Loucy (cell line): ENCODE data around the gene HOXD8.
A peak's percentile ranks its signal among the peaks of the same experiment; 100 is the strongest.

ENCODE experiments used
- H2AFZ ChIP-seq: fragments of 200-600 bp; sonication (generic); 2 replicates; pipeline ENCODE4 v1.6.0; 2016; ENCODE audit warnings: antibody characterized with exemption, mild to moderate bottlenecking, low read length, moderate library complexity
- H3F3A ChIP-seq: fragments of 200-600 bp; 2 replicates; pipeline ENCODE4 v1.6.0; 2016; ENCODE audit warnings: antibody characterized with exemption, low read depth, mild to moderate bottlenecking
- H3K27me3 ChIP-seq: fragments of 200-600 bp; sonication (generic); 2 replicates; pipeline ENCODE4 v1.6.1; 2014; ENCODE audit warnings: low read length, mild to moderate bottlenecking; ENCODE audit not compliant: insufficient read depth, poor library complexity, severe bottlenecking
- H3K36me3 ChIP-seq: fragments of 200-600 bp; sonication (generic); 2 replicates; pipeline ENCODE4 v1.6.1; 2016; ENCODE audit warnings: low read length; ENCODE audit not compliant: insufficient read depth
- H3K4me1 ChIP-seq: fragments of 200-600 bp; sonication (generic); 2 replicates; pipeline ENCODE4 v1.5.1; 2014; ENCODE audit warnings: low read length, mild to moderate bottlenecking; ENCODE audit not compliant: insufficient read depth, poor library complexity, severe bottlenecking
- H3K4me2 ChIP-seq: fragments of 200-600 bp; sonication (generic); 2 replicates; pipeline ENCODE4 v1.6.0; 2014; ENCODE audit warnings: antibody characterized with exemption, low read length, low read depth, mild to moderate bottlenecking; ENCODE audit not compliant: poor library complexity, severe bottlenecking
- H3K4me3 ChIP-seq: fragments of 200-600 bp; sonication (generic); 2 replicates; pipeline ENCODE4 v1.5.1; 2014; ENCODE audit warnings: low read length, mild to moderate bottlenecking, mixed read lengths; ENCODE audit not compliant: poor library complexity, severe bottlenecking
- H3K79me2 ChIP-seq: fragments of 200-600 bp; sonication (generic); 2 replicates; pipeline ENCODE4 v1.6.1; 2014; ENCODE audit warnings: low read length; ENCODE audit not compliant: insufficient read depth
- H3K9ac ChIP-seq: fragments of 200-600 bp; sonication (generic); 2 replicates; pipeline ENCODE4 v1.6.0; 2014; ENCODE audit warnings: mild to moderate bottlenecking, low read depth, low read length, moderate library complexity; ENCODE audit not compliant: poor library complexity, severe bottlenecking
- H3K9me2 ChIP-seq: fragments of 200-600 bp; sonication (generic); replicated peaks from 2 replicates; pipeline ENCODE4 v1.6.1; 2016; ENCODE audit warnings: low read depth, low read length, mixed read lengths
- H3K9me3 ChIP-seq: fragments of 200-600 bp; sonication (generic); 2 replicates; pipeline ENCODE4 v1.6.1; 2014; ENCODE audit warnings: mild to moderate bottlenecking, antibody characterized with exemption, low read length, low read depth; ENCODE audit not compliant: insufficient read depth
- H4K20me1 ChIP-seq: fragments of 200-600 bp; sonication (generic); 2 replicates; pipeline ENCODE4 v1.6.0; 2014; ENCODE audit warnings: antibody characterized with exemption, low read length, mild to moderate bottlenecking; ENCODE audit not compliant: insufficient read depth, poor library complexity, severe bottlenecking
- EZH2phosphoT487 ChIP-seq: fragments of 200-600 bp; IDR thresholded peaks from 2 replicates; pipeline ENCODE4 v1.6.1; 2018; ENCODE audit warnings: antibody characterized with exemption, mild to moderate bottlenecking, moderate library complexity, borderline replicate concordance
- TF ChIP-seq, protein P1 (sequence below): fragments of 200-600 bp; sonication (generic); conservative IDR thresholded peaks from 2 replicates; pipeline ENCODE4 v1.5.1; 2014; ENCODE audit warnings: mild to moderate bottlenecking, antibody characterized with exemption, low read length

Gene HOXD8

DNA sequence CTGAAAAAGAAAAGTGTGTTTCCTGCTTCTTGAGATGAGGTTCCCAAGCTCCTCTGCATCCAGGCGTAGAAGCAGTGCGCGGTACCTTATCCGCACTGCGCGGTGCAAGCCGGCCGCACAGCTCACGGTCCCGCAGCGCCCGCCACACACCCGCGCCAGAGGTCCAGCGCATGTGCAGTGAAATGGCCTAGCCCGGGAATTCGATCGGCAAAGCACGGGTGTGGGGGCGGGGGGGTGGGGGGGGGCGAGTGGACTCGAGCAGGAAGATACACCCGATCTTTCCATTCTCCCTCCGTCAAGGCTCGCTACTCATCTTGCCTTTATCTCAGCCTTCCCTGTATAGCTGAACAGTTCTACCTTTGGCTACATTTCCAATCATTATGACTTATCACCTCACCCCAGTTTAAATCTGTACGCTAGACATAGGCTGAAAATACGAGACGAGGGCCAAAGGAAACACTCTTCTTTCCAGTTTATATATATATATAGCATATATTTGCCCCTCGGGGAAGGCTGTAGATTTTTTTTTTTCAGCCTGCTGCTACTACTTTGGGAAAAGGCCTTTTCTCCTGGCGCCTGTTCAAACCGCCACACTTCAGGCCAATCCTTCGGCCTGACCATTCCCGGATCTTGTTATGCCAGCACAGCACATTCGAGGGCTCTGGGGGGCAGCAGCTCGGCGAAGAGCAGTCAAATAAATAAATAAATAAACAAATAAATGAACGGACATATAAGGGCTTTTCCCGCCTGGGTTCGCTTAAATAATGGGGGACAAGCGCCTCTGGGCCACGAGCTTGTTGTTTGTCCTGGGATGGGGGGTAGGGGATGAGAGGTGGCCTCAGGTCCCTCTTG lies 10.4 kb downstream of the HOXD8 start:
- no peaks in the 10 kb centered on the region for H3K27me3 ChIP-seq
- H3K9ac ChIP-seq: peak overlapping the region; percentile 67
- peaks cover 12% of the 10 kb centered on the region for H3K4me1 ChIP-seq
- H3K9me3 ChIP-seq: no peaks in the 10 kb centered on the region
- peak overlapping the region; percentile 81 for H3K4me2 ChIP-seq
- H3K79me2 ChIP-seq: no peaks in the 10 kb centered on the region
- peak overlapping the region; percentile 76 for H3K4me3 ChIP-seq
- H3F3A ChIP-seq: no peaks in the 10 kb centered on the region
- H2AFZ ChIP-seq: peak overlapping the region; percentile 96
- no peaks in the 10 kb centered on the region for H4K20me1 ChIP-seq
- TF ChIP-seq, protein P1, sequence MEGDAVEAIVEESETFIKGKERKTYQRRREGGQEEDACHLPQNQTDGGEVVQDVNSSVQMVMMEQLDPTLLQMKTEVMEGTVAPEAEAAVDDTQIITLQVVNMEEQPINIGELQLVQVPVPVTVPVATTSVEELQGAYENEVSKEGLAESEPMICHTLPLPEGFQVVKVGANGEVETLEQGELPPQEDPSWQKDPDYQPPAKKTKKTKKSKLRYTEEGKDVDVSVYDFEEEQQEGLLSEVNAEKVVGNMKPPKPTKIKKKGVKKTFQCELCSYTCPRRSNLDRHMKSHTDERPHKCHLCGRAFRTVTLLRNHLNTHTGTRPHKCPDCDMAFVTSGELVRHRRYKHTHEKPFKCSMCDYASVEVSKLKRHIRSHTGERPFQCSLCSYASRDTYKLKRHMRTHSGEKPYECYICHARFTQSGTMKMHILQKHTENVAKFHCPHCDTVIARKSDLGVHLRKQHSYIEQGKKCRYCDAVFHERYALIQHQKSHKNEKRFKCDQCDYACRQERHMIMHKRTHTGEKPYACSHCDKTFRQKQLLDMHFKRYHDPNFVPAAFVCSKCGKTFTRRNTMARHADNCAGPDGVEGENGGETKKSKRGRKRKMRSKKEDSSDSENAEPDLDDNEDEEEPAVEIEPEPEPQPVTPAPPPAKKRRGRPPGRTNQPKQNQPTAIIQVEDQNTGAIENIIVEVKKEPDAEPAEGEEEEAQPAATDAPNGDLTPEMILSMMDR: no peak
- no peak for TF ChIP-seq EZH2phosphoT487
- H3K9me2 ChIP-seq: no peaks in the 10 kb centered on the region
- no peaks in the 10 kb centered on the region for H3K36me3 ChIP-seq

DNA sequence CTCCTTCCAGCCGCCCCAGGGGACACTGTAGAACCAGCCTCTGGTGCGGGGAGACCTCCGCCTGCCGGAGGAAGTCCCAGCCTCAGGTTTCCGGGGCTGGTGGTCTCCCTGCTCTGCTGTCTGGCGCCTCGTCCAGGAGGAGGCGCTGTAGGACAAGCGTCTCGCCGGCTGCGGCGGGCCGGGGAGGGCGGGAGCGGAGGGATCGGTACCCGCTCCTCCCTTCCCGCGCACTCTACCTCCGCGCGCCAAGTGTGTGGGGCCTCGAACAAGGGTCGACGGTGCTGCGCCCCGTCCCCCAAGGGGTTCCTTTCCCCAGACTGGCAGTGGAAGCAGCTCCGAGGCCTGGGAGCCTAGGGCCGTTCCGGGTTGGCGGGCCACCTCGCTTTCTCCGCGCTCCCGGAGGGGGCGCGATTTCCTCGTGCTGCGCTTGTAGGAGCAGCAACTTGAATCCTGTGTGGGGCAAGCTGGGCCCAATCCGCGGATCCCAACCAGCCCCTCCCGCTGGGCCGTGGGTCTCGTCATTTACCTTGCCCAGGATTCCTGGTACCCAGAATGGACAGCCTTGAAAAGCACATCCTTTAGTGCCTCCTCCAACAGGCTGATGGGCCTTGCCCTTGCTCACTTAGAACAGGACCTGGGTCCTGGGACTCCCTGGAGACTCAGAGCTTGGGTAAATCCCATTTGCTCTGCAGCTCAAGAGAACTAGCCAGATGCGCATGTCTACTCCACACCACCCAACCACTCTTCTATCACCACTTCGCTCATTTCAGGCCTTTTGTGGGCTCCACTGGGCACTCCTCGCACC lies 11.2 kb downstream of the HOXD8 start:
- H3F3A ChIP-seq: no peaks in the 10 kb centered on the region
- H3K9ac ChIP-seq: peak overlapping the region; percentile 67
- H3K9me3 ChIP-seq: no peaks in the 10 kb centered on the region
- peak overlapping the region; percentile 96 for H2AFZ ChIP-seq
- TF ChIP-seq, protein P1: peak; percentile 93
- TF ChIP-seq EZH2phosphoT487: no peak
- H3K4me2 ChIP-seq: peak overlapping the region; percentile 81
- no peaks in the 10 kb centered on the region for H4K20me1 ChIP-seq
- peaks cover 12% of the 10 kb centered on the region for H3K4me1 ChIP-seq
- no peaks in the 10 kb centered on the region for H3K36me3 ChIP-seq
- H3K79me2 ChIP-seq: no peaks in the 10 kb centered on the region
- no peaks in the 10 kb centered on the region for H3K9me2 ChIP-seq
- no peaks in the 10 kb centered on the region for H3K27me3 ChIP-seq
- peak overlapping the region; percentile 76 for H3K4me3 ChIP-seq

DNA sequence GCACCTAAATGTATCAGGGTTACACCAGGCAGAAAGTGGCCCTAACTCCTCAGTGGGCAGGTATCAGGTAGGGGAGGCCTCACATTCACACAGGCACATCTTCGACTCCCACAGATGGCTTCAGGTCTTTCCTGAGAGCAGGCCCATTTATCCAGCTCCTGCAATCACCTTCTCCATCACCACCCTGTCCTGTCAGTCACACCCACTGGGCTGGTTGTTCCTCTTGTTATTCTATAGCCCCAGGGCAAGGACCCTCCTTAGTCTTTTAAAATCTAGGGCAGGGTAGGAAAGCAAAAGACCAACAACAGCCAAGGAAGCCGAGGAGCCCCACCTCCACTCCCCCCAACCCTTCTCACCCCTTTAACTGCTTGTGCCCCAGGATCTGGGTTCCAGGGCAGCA lies 12.8 kb downstream of the HOXD8 start:
- Histone ChIP-seq H3F3A (no peaks in the 10 kb centered on the region), H3K9me2 (no peaks in the 10 kb centered on the region), H3K27me3 (no peaks in the 10 kb centered on the region), H2AFZ (peak overlapping the region; percentile 62; the same call in 1 of the 2 replicates), H3K4me3 (no peak overlapping the region), H3K9ac (no peak overlapping the region), H3K4me1 (peaks cover 10% of the 10 kb centered on the region), H3K36me3 (no peaks in the 10 kb centered on the region), H3K4me2 (no peak overlapping the region), H3K9me3 (no peaks in the 10 kb centered on the region), H4K20me1 (no peaks in the 10 kb centered on the region), H3K79me2 (no peaks in the 10 kb centered on the region)
- no peak for TF ChIP-seq EZH2phosphoT487
- TF ChIP-seq, protein P1: no peak
